IPS DF 6.9 (cell line): ENCODE data around the gene ARHGEF7.

ENCODE experiments used
- DNase-seq: peaks from one replicate; pipeline ENCODE4 v3.0.0-alpha.2; 2013; ENCODE audit warnings: low read depth, low spot score
- H3K27ac ChIP-seq: one replicate; pipeline ENCODE4 v1.5.1; 2013; ENCODE audit warnings: low read length, control low read depth
- H3K27me3 ChIP-seq: 2 replicates; pipeline ENCODE4 v1.6.1; 2013; ENCODE audit warnings: mild to moderate bottlenecking, low read length; ENCODE audit not compliant: control insufficient read depth, insufficient read depth
- H3K36me3 ChIP-seq: 2 replicates; pipeline ENCODE4 v1.6.1; 2013; ENCODE audit warnings: low read length; ENCODE audit not compliant: control insufficient read depth, insufficient read depth
- H3K4me1 ChIP-seq: 2 replicates; pipeline ENCODE4 v1.6.1; 2013; ENCODE audit warnings: low read length; ENCODE audit not compliant: control insufficient read depth, insufficient read depth
- H3K4me3 ChIP-seq: 2 replicates; pipeline ENCODE4 v1.5.1; 2013; ENCODE audit warnings: mild to moderate bottlenecking, low read length
- H3K9me3 ChIP-seq: 2 replicates; pipeline ENCODE4 v1.6.1; 2013; ENCODE audit warnings: low read length, inconsistent platforms; ENCODE audit not compliant: control insufficient read depth, insufficient read depth
- WGBS: extraction: QIAGEN DNeasy Blood & Tissue Kit; methylation state at CpG from one replicate; pipeline ENCODE4 v1.1.7; 2013; ENCODE audit warnings: mixed read lengths, missing lambda C conversion rate; ENCODE audit not compliant: insufficient read length, insufficient coverage; 5-methylcytosine and 5-hydroxymethylcytosine counted together

Gene ARHGEF7

DNA sequence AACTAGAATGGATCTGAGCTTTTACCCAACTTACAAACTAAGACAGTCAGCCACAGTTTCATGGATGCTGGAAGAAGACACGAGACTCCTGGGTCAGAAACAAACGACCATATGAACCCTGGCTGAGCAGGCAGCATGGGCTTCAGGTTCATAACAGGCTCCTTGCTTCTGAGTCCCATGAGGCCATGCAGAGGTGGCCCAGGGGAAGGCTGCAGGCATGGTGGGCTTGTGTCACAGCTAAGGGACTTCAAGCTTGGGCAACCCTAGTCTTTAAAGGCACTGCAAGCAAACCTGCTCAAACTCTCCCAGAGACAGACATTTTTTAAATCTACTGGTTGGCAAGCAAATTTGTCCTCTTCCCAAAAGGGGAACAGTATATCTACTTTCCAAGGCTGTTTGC is 5.1 kb upstream of the ARHGEF7 start:
- DNase-seq = no peak
- Histone ChIP-seq H3K27ac (no peak overlapping the region), H3K4me3 (no peak overlapping the region), H3K36me3 (no peaks in the 10 kb centered on the region), H3K9me3 (no peaks in the 10 kb centered on the region; the same call in 1 of the 2 replicates), H3K27me3 (peaks cover 22% of the 10 kb centered on the region), H3K4me1 (no peaks in the 10 kb centered on the region)
- WGBS = no CpG with 5 or more reads among the region's 2 CpGs

DNA sequence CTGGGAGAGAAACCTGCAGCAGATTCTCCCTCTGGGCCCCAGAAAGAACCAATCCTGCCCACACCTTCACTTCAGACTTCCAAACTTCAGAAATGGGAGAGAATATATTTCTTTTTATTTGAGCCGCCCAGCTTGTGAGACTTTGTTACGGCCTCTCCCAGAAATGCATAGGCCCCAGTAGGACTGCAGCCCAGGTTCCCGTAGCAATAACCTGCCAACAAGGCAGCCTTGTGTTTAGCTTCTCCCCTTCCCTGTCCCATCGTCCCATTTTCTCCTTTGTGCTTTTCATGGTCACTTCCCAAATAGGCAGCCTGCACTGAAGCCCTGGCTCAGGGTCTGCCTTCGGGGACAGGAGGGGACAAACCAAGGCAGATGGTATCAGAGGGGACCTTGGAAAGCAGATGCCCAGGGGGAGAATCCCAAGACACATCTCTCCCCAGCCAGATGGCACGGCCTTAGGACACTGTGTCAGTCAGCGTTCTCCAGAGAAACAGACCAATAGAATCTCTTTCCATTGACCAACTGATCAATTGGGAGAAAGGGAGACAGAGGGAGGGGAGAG is 3.7 kb upstream of the ARHGEF7 start:
- Histone ChIP-seq H3K27ac (no peak overlapping the region), H3K36me3 (no peaks in the 10 kb centered on the region), H3K4me1 (no peaks in the 10 kb centered on the region), H3K4me3 (no peak overlapping the region), H3K27me3 (peaks cover 22% of the 10 kb centered on the region), H3K9me3 (no peaks in the 10 kb centered on the region; the same call in 1 of the 2 replicates)
- WGBS = no CpG with 5 or more reads among the region's 7 CpGs
- no peak for DNase-seq

DNA sequence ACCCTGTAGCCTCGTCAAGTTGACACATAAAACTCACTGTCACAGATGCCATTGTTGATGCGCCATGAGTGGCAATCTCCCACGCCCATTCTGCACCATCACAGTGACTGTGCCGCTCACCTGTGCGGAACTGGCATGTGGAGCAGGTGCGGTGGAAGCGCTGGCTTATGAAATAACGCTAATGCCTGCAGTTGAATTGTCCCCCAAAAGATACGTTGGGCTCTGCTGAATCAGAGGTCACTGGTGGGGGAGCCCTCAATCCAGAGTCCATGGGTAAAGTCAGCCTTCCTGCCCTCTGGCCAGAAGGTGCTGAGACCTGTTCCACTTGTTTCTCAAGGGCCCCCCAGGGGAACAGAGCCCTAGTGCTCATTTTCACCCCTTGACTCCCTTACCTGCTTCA is 2.9 kb upstream of the ARHGEF7 start:
- Histone ChIP-seq H3K27me3 (peaks cover 22% of the 10 kb centered on the region), H3K27ac (no peak overlapping the region), H3K4me1 (no peaks in the 10 kb centered on the region), H3K36me3 (no peaks in the 10 kb centered on the region), H3K4me3 (no peak overlapping the region), H3K9me3 (no peaks in the 10 kb centered on the region; the same call in 1 of the 2 replicates)
- WGBS = no CpG with 5 or more reads among the region's 9 CpGs
- DNase-seq = no peak

- Histone ChIP-seq H3K4me3 (peak overlapping the region; percentile 46; the same call in 1 of the 2 replicates), H3K9me3 (no peaks in the 10 kb centered on the region; the same call in 1 of the 2 replicates), H3K27ac (no peak overlapping the region), H3K27me3 (peaks cover 22% of the 10 kb centered on the region), H3K4me1 (no peaks in the 10 kb centered on the region), H3K36me3 (no peaks in the 10 kb centered on the region)
- no CpG with 5 or more reads among the region's 56 CpGs for WGBS
- DNase-seq = no peak
Measured at GRCh38 chr13:111114362-111115060, 599 bp upstream of the ARHGEF7 start.

DNA sequence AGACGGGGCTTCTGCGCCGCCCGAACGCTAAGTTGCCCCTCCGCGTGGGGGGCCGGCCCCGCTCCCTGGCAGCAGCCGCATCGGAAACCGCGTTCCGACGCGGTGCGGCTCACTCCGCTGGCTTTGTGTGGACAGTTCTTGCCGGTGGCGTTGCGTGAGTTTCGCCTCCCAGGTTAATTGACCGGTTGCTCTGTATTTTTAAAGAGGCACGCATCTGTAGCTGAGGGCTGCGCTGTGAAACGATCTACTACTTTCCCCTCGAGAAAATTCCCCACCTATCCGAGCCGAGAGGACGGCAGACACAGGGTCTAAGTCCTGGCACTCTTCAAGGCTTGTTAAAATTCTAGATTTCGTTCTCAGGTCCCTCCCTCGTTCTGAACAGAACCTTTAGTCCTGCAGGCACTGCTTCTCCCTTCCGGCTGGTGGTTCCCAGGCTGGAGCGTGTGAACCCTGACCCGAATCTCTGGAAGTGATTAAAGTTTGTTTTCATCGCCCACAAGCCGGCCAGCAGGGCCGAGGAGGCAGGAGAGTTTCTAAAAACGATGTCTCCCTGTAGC is 933 bp downstream of the ARHGEF7 start:
- Histone ChIP-seq H3K4me1 (no peaks in the 10 kb centered on the region), H3K27me3 (peaks cover 22% of the 10 kb centered on the region), H3K27ac (no peak overlapping the region), H3K4me3 (peak overlapping the region; percentile 46; the same call in 1 of the 2 replicates), H3K9me3 (no peaks in the 10 kb centered on the region), H3K36me3 (no peaks in the 10 kb centered on the region)
- WGBS = no CpG with 5 or more reads among the region's 39 CpGs
- DNase-seq = no peak

DNA sequence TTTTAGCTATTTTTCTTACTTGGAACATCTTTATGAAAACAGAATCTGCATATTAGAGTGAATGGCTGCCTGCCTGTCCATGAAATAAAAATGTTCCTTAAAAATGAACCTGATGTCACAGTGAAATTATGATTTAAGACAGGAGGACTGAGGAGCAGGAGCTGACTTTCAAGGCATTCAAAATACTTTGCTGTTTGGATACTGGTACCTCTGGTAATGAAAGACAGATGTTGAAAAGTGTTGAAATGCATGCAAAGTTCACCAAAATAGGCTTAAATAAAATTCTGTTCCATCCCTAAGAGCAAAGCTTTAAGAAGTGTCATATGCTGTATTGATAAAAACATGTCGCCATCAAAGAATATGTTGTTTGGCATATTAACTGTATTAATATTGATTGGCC is 1.7 kb downstream of the ARHGEF7 start:
- Histone ChIP-seq H3K27me3 (peaks cover 22% of the 10 kb centered on the region), H3K36me3 (no peaks in the 10 kb centered on the region), H3K9me3 (no peaks in the 10 kb centered on the region), H3K4me1 (no peaks in the 10 kb centered on the region), H3K4me3 (no peak overlapping the region), H3K27ac (no peak overlapping the region)
- no peak for DNase-seq
- no CpG with 5 or more reads among the region's 1 CpG for WGBS

- Histone ChIP-seq H3K27ac (no peak overlapping the region), H3K36me3 (no peaks in the 10 kb centered on the region), H3K9me3 (no peaks in the 10 kb centered on the region), H3K27me3 (peaks cover 19% of the 10 kb centered on the region), H3K4me3 (no peak overlapping the region), H3K4me1 (no peaks in the 10 kb centered on the region)
- no peak for DNase-seq
- no CpG with 5 or more reads among the region's 5 CpGs for WGBS
Measured at GRCh38 chr13:111117289-111117688, 2.2 kb downstream of the ARHGEF7 start.

GRCh38 chr13:111117961-111118360 is 2.9 kb downstream of the ARHGEF7 start:
- Histone ChIP-seq H3K4me1 (no peaks in the 10 kb centered on the region), H3K27ac (no peak overlapping the region), H3K27me3 (peaks cover 13% of the 10 kb centered on the region; the same call in 1 of the 2 replicates)

GRCh38 chr13:111118898-111119607 is 3.9 kb downstream of the ARHGEF7 start:
- WGBS = no CpG with 5 or more reads among the region's 9 CpGs
- Histone ChIP-seq H3K4me3 (no peak overlapping the region), H3K27me3 (peaks cover 4% of the 10 kb centered on the region; the same call in 1 of the 2 replicates), H3K27ac (no peak overlapping the region), H3K9me3 (no peaks in the 10 kb centered on the region), H3K36me3 (no peaks in the 10 kb centered on the region), H3K4me1 (no peaks in the 10 kb centered on the region)
- no peak for DNase-seq

More at GRCh38 chr13:111117961-111118360, 2.9 kb downstream of the ARHGEF7 start:
- no CpG with 5 or more reads among the region's 10 CpGs for WGBS
- no peak for DNase-seq
- Histone ChIP-seq H3K4me3 (no peak overlapping the region), H3K9me3 (no peaks in the 10 kb centered on the region), H3K36me3 (no peaks in the 10 kb centered on the region)

DNA sequence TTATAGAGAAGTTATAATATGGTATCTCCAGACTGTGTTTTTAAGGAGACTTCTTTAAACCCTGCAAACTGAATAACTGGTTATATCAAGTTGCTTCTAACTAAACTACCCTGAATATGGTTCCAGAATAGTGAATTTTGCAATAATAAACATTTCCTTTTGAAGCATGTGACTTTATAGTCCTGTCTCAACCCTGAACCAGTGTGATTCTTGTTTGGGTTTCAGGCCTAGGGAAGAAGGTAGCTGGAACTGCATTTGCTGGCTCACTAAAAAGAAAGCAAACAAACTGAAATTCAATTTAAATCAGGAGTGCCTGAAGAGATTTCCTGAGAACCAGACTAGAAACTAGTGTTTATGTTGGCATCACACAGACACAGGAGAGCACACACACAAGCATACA is 4.9 kb downstream of the ARHGEF7 start:
- no peak overlapping the region for H3K27ac ChIP-seq
- no peaks in the 10 kb centered on the region for H3K4me1 ChIP-seq
- H3K27me3 ChIP-seq = no peaks in the 10 kb centered on the region
- no peak overlapping the region for H3K4me3 ChIP-seq
- H3K36me3 ChIP-seq = no peaks in the 10 kb centered on the region
- H3K9me3 ChIP-seq = no peaks in the 10 kb centered on the region
- no peak for DNase-seq
